Hypothalamus (tissue), 51 donors: ENCODE data around the gene OR4D6.

Source experiments
- DNase-seq, 51 donors: peaks; one replicate each; lab custom pipeline; 2025; lab: John Stamatoyannopoulos, UW

OR4D6 gene

GRCh38 chr11:59503276-59503675 lies 46.5 kb downstream of the OR4D6 start, which contains the start of gene OR4D11:
Gene OR4D11, plus strand, starts transcription at chr11:59503576. Its CDS starts 0 bp downstream, at chr11:59503576.
- no peak for DNase-seq
